Measurements from ENCODE around the gene TRAPPC6A. TPM values are rescaled to one million over a fixed set of nuclear protein-coding genes. Genes with fewer than 3 reads are reported as not detected.

The TRAPPC6A gene
- total RNA-seq, 4 donors from 2014 or later: 55.9 to 82.3 (median 71.8) TPM

DNA sequence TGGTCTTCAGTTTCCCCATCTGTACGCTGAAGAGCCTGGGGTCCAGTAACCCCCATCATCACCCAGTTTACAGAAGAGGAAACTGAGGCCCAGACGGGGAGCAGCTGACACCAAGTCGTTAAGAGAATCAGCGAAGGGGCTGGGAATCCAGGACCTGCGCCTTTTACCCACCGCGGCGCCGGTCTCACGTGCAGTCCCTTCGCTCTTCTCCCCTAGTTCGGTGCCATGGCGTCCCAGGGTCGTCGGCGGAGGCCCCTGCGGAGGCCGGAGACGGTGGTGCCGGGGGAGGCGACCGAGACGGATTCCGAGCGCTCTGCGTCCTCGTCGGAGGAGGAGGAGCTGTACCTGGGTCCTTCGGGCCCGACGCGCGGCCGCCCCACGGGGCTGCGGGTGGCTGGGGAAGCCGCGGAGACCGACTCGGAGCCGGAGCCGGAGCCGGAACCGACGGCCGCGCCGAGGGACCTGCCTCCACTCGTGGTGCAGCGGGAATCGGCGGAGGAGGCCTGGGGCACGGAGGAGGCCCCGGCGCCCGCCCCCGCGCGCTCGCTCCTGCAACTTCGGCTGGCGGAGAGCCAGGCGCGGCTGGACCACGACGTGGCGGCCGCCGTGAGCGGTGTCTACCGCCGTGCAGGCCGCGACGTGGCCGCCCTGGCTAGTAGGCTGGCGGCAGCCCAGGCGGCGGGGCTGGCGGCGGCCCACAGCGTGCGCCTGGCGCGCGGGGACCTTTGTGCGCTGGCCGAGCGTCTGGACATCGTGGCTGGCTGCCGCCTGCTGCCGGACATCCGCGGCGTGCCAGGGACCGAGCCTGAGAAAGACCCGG, 1.2 kb upstream of the TRAPPC6A start:
- H3K27ac ChIP-seq: peak overlapping the region; percentile 92
- no peak for DNase-seq (ENCODE audit: low spot score in 2 of 2)
- H3K36me3 ChIP-seq: no peaks in the 10 kb centered on the region
- 0% methylated on average over 6 of the region's 97 CpGs for WGBS
- H3K4me3 ChIP-seq: peak overlapping the region; percentile 85
- H3K4me1 ChIP-seq: peaks cover 46% of the 10 kb centered on the region
- TF ChIP-seq EP300 (IDR thresholded peaks at IDR 0.05) (no peak), POLR2A (IDR thresholded peaks at IDR 0.05) (no peak), POLR2AphosphoS5 (IDR thresholded peaks at IDR 0.05) (no peak)
- no peaks in the 10 kb centered on the region for H3K9me3 ChIP-seq
- no peaks in the 10 kb centered on the region for H3K27me3 ChIP-seq

- no peaks in the 10 kb centered on the region for H3K27me3 ChIP-seq
- peak; percentile 100 for DNase-seq (ENCODE audit: low spot score in 2 of 2)
- no peaks in the 10 kb centered on the region for H3K9me3 ChIP-seq
- peak in 1 of 2 donors; percentile 71 for TF ChIP-seq POLR2A (IDR thresholded peaks at IDR 0.05)
- TF ChIP-seq POLR2AphosphoS5 (IDR thresholded peaks at IDR 0.05): peak; percentile 25 to 90 (median 79)
- peak in 1 of 2 donors; percentile 36 for TF ChIP-seq CTCF (IDR thresholded peaks at IDR 0.05)
- TF ChIP-seq EP300 (IDR thresholded peaks at IDR 0.05): no peak
- H3K4me1 ChIP-seq: peaks cover 47% of the 10 kb centered on the region
- peak within 1 kb of the TSS; percentile 85 for H3K4me3 ChIP-seq
- no peaks in the 10 kb centered on the region for H3K36me3 ChIP-seq
- under 1% methylated on average over 27 of the region's 51 CpGs for WGBS
- H3K27ac ChIP-seq: peak within 1 kb of the TSS; percentile 99
Observed at GRCh38 chr19:45178262-45179071, 430 bp upstream of the TRAPPC6A start, which contains the start of gene BLOC1S3. TSS of gene BLOC1S3 (plus strand) at chr19:45178784. CDS start at chr19:45179297, 513 bp downstream.

GRCh38 chr19:45175515-45176345, 2.3 kb downstream of the TRAPPC6A start:
- DNase-seq (ENCODE audit: low spot score in 2 of 2): no peak
- no peak overlapping the region for H3K27ac ChIP-seq
- no peaks in the 10 kb centered on the region for H3K9me3 ChIP-seq
- peaks cover 55% of the 10 kb centered on the region for H3K4me1 ChIP-seq
- H3K4me3 ChIP-seq: no peak overlapping the region
- TF ChIP-seq CTCF (IDR thresholded peaks at IDR 0.05) (no peak), EP300 (IDR thresholded peaks at IDR 0.05) (no peak), POLR2A (IDR thresholded peaks at IDR 0.05) (no peak)
- no peaks in the 10 kb centered on the region for H3K27me3 ChIP-seq
- WGBS: 61% methylated on average over 10 of the region's 10 CpGs
- no peaks in the 10 kb centered on the region for H3K36me3 ChIP-seq

- TF ChIP-seq EP300 (IDR thresholded peaks at IDR 0.05): no peak
- TF ChIP-seq POLR2AphosphoS5 (IDR thresholded peaks at IDR 0.05): no peak
- no peak for TF ChIP-seq POLR2A (IDR thresholded peaks at IDR 0.05)
- no peak for TF ChIP-seq CTCF (IDR thresholded peaks at IDR 0.05)
- no peak for DNase-seq (ENCODE audit: low spot score in 2 of 2)
- Histone ChIP-seq H3K36me3 (no peaks in the 10 kb centered on the region), H3K27me3 (no peaks in the 10 kb centered on the region), H3K4me1 (peaks cover 54% of the 10 kb centered on the region), H3K9me3 (no peaks in the 10 kb centered on the region), H3K4me3 (no peak overlapping the region), H3K27ac (no peak overlapping the region)
- 77% methylated on average over 12 of the region's 12 CpGs for WGBS
Observed at GRCh38 chr19:45173816-45174215, 4.2 kb downstream of the TRAPPC6A start.

DNA sequence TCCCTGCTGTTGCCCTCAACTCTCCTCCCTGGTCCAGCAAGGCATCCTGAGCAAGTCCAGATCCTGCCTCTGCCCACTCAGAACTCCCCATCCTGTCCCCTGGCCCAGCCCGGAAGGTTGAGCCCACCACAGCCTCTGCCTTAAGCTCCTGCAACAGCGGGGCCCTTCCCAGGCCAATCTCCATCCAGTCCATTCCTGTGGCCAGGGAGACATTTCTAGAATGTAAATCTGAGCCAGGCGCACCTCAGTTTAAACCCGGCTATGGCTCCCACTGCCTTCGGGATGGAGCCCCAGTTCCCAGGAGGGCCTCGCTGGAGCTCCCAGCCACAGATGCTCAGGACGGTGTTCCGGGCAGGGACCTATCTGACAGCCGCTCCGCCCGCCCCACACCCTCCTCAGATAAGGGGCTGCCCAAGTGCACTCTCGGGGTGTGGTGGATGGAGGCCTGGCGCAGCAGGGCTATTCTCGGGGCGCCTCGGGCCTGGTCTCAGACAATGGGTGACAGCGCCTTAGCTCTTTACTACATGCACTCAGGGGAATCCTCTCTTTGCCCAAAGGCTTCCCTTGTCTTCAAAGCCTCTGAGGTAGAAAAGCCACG, 5.3 kb downstream of the TRAPPC6A start:
- Histone ChIP-seq H3K36me3 (no peaks in the 10 kb centered on the region), H3K4me3 (no peak overlapping the region), H3K27me3 (no peaks in the 10 kb centered on the region), H3K27ac (peak overlapping the region; percentile 11), H3K4me1 (peaks cover 52% of the 10 kb centered on the region), H3K9me3 (no peaks in the 10 kb centered on the region)
- WGBS: 78% methylated on average over 7 of the region's 18 CpGs
- no peak for DNase-seq (ENCODE audit: low spot score in 2 of 2)
- TF ChIP-seq POLR2A (IDR thresholded peaks at IDR 0.05) (no peak), CTCF (IDR thresholded peaks at IDR 0.05) (no peak), POLR2AphosphoS5 (IDR thresholded peaks at IDR 0.05) (no peak), EP300 (IDR thresholded peaks at IDR 0.05) (no peak)

All from suprapubic skin (tissue), 4 donors.